ENCODE measurements around the gene CLOCK. TPM values are rescaled to one million over a fixed set of nuclear protein-coding genes. Genes with fewer than 3 reads are reported as not detected.

CLOCK gene
- total RNA-seq, 1 donor from 2014 or later = 34.4 TPM

GRCh38 chr4:55386840-55387239, 159.9 kb downstream of the CLOCK start:
- Histone ChIP-seq H3K27me3 (no peaks in the 10 kb centered on the region), H3K4me3 (no peak overlapping the region), H3K4me1 (no peaks in the 10 kb centered on the region), H3K9me3 (no peaks in the 10 kb centered on the region), H3K27ac (no peak overlapping the region), H3K36me3 (no peaks in the 10 kb centered on the region)
- no peak for DNase-seq (ENCODE audit: extremely low spot score in 2 of 2)
- TF ChIP-seq, protein P1, sequence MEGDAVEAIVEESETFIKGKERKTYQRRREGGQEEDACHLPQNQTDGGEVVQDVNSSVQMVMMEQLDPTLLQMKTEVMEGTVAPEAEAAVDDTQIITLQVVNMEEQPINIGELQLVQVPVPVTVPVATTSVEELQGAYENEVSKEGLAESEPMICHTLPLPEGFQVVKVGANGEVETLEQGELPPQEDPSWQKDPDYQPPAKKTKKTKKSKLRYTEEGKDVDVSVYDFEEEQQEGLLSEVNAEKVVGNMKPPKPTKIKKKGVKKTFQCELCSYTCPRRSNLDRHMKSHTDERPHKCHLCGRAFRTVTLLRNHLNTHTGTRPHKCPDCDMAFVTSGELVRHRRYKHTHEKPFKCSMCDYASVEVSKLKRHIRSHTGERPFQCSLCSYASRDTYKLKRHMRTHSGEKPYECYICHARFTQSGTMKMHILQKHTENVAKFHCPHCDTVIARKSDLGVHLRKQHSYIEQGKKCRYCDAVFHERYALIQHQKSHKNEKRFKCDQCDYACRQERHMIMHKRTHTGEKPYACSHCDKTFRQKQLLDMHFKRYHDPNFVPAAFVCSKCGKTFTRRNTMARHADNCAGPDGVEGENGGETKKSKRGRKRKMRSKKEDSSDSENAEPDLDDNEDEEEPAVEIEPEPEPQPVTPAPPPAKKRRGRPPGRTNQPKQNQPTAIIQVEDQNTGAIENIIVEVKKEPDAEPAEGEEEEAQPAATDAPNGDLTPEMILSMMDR (IDR thresholded peaks at IDR 0.05) = no peak
- TF ChIP-seq POLR2A (IDR thresholded peaks at IDR 0.05) (no peak), POLR2AphosphoS5 (IDR thresholded peaks at IDR 0.05; ENCODE audit: insufficient read depth in 1 of 2, low read depth in 1 of 2) (no peak)
- intact Hi-C loops (cut with DNase I) = no loop called here

DNA sequence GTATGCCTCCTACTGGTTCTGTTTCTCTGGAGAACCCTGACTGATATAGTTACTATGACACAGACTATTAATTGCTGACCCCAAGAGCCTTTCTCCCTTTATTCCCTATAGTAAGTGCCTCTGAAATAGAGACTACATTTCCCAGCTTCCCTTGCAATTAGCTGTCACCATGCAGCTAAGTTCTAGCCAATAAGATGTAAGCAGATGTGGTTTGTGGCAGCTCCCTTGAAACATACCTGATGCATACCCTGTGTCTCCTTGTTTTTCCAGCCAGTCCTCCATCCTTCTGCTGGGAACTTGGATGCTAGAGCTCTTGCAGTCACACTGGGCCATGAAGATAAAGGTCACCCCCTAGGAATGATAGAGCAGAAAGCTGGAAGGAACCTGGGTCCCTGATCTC, 160.6 kb downstream of the CLOCK start:
- Histone ChIP-seq H3K4me1 (no peaks in the 10 kb centered on the region), H3K9me3 (no peaks in the 10 kb centered on the region), H3K4me3 (no peak overlapping the region), H3K27me3 (no peaks in the 10 kb centered on the region), H3K36me3 (no peaks in the 10 kb centered on the region), H3K27ac (no peak overlapping the region)
- intact Hi-C loops (cut with DNase I) = no loop called here
- no peak for DNase-seq (ENCODE audit: extremely low spot score in 2 of 2)
- TF ChIP-seq POLR2A (IDR thresholded peaks at IDR 0.05) = no peak
- TF ChIP-seq, protein P1 (IDR thresholded peaks at IDR 0.05) = no peak
- TF ChIP-seq POLR2AphosphoS5 (IDR thresholded peaks at IDR 0.05; ENCODE audit: insufficient read depth in 1 of 2, low read depth in 1 of 2) = no peak

DNA sequence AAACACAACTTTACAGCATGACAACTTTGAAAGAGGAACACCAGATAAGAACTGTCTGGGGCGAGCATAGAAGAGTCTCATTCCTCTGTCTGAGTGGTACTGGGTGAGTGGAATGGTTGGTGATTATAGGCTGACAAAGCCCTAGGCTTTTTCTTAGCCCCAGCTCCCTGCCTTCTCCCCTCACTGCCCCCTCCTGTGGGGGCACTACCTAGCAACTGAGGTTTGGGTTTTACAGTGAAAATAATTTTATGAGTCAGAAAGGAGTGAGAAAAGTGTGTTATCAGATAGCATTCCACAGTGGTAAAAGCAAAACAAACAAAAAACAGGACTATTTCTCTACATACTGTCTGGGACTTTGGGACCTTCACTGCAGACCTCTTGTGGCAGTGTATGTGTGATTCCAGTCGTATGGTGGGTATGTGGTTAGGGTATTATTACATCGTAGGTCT, 161.5 kb downstream of the CLOCK start:
- Histone ChIP-seq H3K36me3 (no peaks in the 10 kb centered on the region), H3K27ac (no peak overlapping the region), H3K9me3 (no peaks in the 10 kb centered on the region), H3K4me3 (no peak overlapping the region), H3K27me3 (no peaks in the 10 kb centered on the region), H3K4me1 (no peaks in the 10 kb centered on the region)
- no peak for DNase-seq (ENCODE audit: extremely low spot score in 2 of 2)
- TF ChIP-seq POLR2A (IDR thresholded peaks at IDR 0.05) (no peak), POLR2AphosphoS5 (IDR thresholded peaks at IDR 0.05; ENCODE audit: insufficient read depth in 1 of 2, low read depth in 1 of 2) (no peak)
- TF ChIP-seq, protein P1 (IDR thresholded peaks at IDR 0.05) = no peak
- intact Hi-C loops (cut with DNase I) = no loop called here

DNA sequence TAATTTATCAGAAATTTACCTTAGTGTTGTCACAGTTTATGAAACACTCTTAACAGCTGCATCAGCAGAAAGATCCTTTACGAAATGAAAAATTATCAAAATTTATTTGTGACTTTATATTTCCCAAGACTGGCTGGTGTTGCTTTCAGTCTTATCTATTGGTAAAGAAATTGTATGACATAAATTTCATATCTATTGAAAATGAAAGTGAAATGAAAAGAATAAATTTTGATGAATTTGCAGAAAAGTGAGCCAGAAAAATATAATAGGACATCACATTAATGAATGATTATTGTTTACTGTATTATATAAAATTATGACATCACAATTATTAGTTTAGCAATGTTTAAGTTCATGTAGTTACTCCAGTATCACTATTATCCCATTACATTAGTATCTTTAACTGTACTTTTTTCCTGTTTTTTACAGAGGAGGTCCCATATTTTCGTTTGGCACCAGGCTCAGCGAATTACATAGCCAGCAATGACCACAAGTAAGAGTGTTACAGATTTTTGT, 164.2 kb downstream of the CLOCK start:
- H3K4me1 ChIP-seq = no peaks in the 10 kb centered on the region
- DNase-seq (ENCODE audit: extremely low spot score in 2 of 2) = no peak
- TF ChIP-seq, protein P1 (IDR thresholded peaks at IDR 0.05) = no peak
- TF ChIP-seq POLR2A (IDR thresholded peaks at IDR 0.05) = no peak
- no peaks in the 10 kb centered on the region for H3K9me3 ChIP-seq
- H3K27me3 ChIP-seq = no peaks in the 10 kb centered on the region
- intact Hi-C loops (cut with DNase I) = no loop called here
- H3K4me3 ChIP-seq = no peak overlapping the region
- H3K36me3 ChIP-seq = no peaks in the 10 kb centered on the region
- H3K27ac ChIP-seq = no peak overlapping the region

DNA sequence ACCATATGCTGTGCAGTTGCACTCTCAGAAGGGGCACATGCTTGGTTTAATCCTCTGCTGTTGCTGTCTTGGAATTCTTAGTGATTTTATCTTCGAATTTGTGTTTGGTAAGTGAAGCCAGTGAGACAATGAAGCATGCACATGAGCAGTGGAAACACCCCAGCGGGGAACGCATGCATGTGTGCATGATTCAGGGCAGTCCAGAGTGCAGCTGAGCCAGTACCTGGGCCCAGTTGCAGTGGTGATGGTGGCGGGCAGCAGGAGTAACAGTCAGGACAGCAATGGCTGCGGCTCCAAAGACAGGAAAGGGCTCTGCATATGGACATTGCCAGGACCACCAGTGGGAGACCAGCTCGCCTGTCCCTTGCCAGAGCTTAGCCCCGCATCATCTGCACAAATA, 165.2 kb downstream of the CLOCK start:
- no peak overlapping the region for H3K4me3 ChIP-seq
- no peaks in the 10 kb centered on the region for H3K9me3 ChIP-seq
- no peaks in the 10 kb centered on the region for H3K27me3 ChIP-seq

More for the DNA sequence above, 165.2 kb downstream of the CLOCK start:
- no peaks in the 10 kb centered on the region for H3K36me3 ChIP-seq
- TF ChIP-seq, protein P1 (IDR thresholded peaks at IDR 0.05) = no peak
- TF ChIP-seq POLR2AphosphoS5 (IDR thresholded peaks at IDR 0.05; ENCODE audit: insufficient read depth in 1 of 2, low read depth in 1 of 2) (no peak), POLR2A (IDR thresholded peaks at IDR 0.05) (no peak)
- no peak for DNase-seq (ENCODE audit: extremely low spot score in 2 of 2)
- H3K4me1 ChIP-seq = no peaks in the 10 kb centered on the region
- no peak overlapping the region for H3K27ac ChIP-seq
- intact Hi-C loops (cut with DNase I) = no loop called here
